ENCODE measurements around the gene ITGB1. TPM values are rescaled to one million over a fixed set of nuclear protein-coding genes. Genes with fewer than 3 reads are reported as not detected.
A peak's percentile ranks its signal among the peaks of the same experiment; 100 is the strongest.

Gene ITGB1
- total RNA-seq, 1 experiment from 2014 or later: 223 TPM

DNA sequence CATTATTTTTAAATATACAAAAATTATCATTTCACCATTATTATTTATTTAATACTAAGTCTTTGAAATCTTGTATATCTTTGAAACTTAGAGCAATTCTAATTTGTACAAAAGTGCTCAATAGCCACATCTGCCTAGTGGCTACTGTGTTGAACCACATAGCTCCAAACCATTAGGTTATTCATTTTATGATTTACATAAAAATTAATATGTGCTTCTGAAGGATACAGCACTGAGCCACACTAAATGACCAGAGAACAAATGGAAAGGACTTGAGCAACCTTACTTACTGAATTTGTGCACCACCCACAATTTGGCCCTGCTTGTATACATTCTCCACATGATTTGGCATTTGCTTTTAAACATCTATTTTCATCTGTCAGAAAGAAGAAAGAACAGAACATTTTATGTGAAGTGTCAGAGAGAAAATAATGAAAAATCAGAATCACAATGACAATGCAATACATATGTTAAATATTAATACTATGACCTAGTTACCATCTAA is 25.8 kb downstream of the ITGB1 start:
- Histone ChIP-seq H4K8ac (replicated peaks; ENCODE audit: insufficient read length, low read depth, low read length) (no peak overlapping the region), H2AK5ac (ENCODE audit: insufficient read length, low read length) (no peak overlapping the region), H3K23me2 (ENCODE audit: insufficient read length, low read depth, low read length, poor library complexity, severe bottlenecking) (no peaks in the 10 kb centered on the region), H2BK120ac (ENCODE audit: low read depth, low read length, poor library complexity, severe bottlenecking) (no peak overlapping the region), H3K79me1 (ENCODE audit: insufficient read depth, low read depth, low read length, poor library complexity, severe bottlenecking) (peaks cover 5% of the 10 kb centered on the region), H3K4me1 (ENCODE audit: insufficient read depth, low read length) (no peaks in the 10 kb centered on the region), H2BK15ac (ENCODE audit: low read depth, low read length) (no peak overlapping the region), H3K9ac (ENCODE audit: extremely low read depth, insufficient read length, low read length) (no peak overlapping the region), H3K23ac (ENCODE audit: insufficient read length, low read depth, low read length) (no peak overlapping the region), H3K4me2 (ENCODE audit: insufficient read depth, insufficient read length, low read length) (no peak overlapping the region), H3T11ph (ENCODE audit: low read length) (no peak overlapping the region), H2BK12ac (ENCODE audit: insufficient read length, low read depth, low read length) (no peak overlapping the region), H3K56ac (ENCODE audit: insufficient read length, low read depth, low read length) (no peak overlapping the region), H3K18ac (ENCODE audit: insufficient read length, low read depth, low read length) (no peak overlapping the region), H4K20me1 (ENCODE audit: control insufficient read depth, insufficient read depth, insufficient read length) (no peaks in the 10 kb centered on the region), H3K9me3 (ENCODE audit: control insufficient read depth, low read depth, low read length) (no peaks in the 10 kb centered on the region), H2BK20ac (ENCODE audit: low read depth, low read length, poor library complexity, severe bottlenecking) (peak overlapping the region; percentile 45), H3K14ac (ENCODE audit: insufficient read depth, low read length) (no peak overlapping the region), H2BK5ac (ENCODE audit: insufficient read length, low read length) (no peak overlapping the region), H3K79me2 (ENCODE audit: insufficient read depth, low read length) (peaks cover 6% of the 10 kb centered on the region), H4K91ac (ENCODE audit: insufficient read length, low read depth, low read length) (no peak overlapping the region), H3K27ac (ENCODE audit: insufficient read length, low read depth, low read length) (no peak overlapping the region), H3K27me3 (ENCODE audit: insufficient read depth, low read length) (no peaks in the 10 kb centered on the region), H4K5ac (ENCODE audit: insufficient read length, low read depth, low read length) (no peak overlapping the region), H3K4ac (ENCODE audit: low read depth, low read length) (no peak overlapping the region), H2AFZ (ENCODE audit: low read length) (no peak overlapping the region)
- Mint-ChIP-seq H3K9me3 (peaks cover under 1% of the 10 kb centered on the region in 2 experiments; a peak in 1 of 5 replicates), H3K4me3 (no peak overlapping the region), H3K27me3 (ENCODE audit: low read depth) (no peaks in the 10 kb centered on the region), H3K4me1 (peaks cover 6 to 8% of the 10 kb centered on the region in 2 experiments; a peak in 2 of 4 replicates), H3K27ac (no peak overlapping the region), H3K36me3 (ENCODE audit: insufficient read depth in 1 of 3, low read depth in 3 of 3) (peaks cover 22 to 52% (median 45%) of the 10 kb centered on the region in 3 experiments; a peak in 6 of 7 replicates)
- TF ChIP-seq, protein P1, sequence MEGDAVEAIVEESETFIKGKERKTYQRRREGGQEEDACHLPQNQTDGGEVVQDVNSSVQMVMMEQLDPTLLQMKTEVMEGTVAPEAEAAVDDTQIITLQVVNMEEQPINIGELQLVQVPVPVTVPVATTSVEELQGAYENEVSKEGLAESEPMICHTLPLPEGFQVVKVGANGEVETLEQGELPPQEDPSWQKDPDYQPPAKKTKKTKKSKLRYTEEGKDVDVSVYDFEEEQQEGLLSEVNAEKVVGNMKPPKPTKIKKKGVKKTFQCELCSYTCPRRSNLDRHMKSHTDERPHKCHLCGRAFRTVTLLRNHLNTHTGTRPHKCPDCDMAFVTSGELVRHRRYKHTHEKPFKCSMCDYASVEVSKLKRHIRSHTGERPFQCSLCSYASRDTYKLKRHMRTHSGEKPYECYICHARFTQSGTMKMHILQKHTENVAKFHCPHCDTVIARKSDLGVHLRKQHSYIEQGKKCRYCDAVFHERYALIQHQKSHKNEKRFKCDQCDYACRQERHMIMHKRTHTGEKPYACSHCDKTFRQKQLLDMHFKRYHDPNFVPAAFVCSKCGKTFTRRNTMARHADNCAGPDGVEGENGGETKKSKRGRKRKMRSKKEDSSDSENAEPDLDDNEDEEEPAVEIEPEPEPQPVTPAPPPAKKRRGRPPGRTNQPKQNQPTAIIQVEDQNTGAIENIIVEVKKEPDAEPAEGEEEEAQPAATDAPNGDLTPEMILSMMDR (conservative IDR thresholded peaks at IDR 0.05): no peak
- no peak for DNase-seq

Data from H9 (cell line).